Activated naive CD8-positive, alpha-beta T cell treated with anti-CD3 and anti-CD28 coated beads, Interleukin-2, amount 50 U/mL, for 16 hours (primary cell): ENCODE results near the gene DGKQ.
"Not testable (repeated sequence)": the region's sequence is repeated elsewhere in the genome, so short reads cannot be mapped to it uniquely, and the experiment has no call there.

Experiments used
- DNase-seq: peaks from one replicate; pipeline ENCODE4 v3.0.0-alpha.2; 2020; ENCODE audit warnings: low read depth, low spot score

The DGKQ gene

DNA sequence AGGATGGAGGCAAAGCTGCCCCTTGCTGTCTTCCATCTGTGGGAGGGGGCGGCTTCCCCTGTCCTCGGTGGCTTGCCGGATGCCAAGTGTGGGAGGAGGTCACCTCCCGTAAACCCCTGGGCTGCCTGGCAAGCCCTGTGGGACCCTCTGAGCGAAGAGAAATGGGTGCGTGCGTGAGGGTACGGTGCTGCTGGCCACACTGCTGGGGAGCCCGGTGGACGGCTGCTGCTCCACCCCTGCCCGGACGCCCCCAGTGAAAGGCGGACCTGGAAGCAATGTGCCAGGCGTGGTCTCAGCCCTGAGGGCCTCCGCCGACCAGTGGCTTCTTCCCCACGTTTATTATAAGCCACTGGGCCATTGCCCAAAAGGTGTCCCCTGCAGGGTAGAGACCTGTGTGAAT lies 8.9 kb upstream of the DGKQ start:
- no peak for DNase-seq

DNA sequence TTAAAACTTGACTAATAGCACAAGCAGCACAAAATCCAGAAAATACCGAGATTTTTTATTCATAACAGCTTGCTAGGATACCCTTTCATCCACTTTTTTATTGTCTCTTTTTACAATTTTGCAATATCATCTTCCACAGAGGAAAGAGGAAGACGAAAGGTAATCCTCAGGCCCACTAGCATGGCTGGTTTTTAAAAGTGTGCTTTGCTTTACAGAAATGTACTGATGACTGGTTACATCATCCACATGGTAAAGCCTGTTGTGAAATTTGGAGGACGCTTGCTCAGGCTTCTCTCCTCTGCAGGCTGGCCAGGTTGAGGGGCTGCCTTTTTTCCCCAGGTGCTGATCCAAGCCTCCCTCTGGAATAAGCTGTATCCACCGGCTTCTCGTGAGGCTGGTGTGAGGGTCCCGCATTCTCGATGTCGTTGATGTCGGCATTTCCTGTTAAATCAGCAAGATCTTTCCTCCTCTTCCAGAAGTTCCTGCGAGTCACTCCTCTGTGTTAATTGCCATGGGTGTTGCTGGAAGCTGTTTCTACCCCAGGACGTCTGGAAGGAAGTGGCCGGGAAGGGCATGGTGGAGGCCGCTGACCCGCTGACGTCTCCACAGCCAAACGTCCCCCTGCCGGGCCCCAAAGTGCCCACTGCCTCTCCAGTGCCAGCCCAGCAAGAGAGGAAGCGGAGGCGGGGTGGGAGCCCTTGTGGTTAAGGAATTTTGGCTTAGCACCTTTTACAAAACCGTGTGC lies 5.8 kb upstream of the DGKQ start:
- no peak for DNase-seq

GRCh38 chr4:976016-976415 lies 2.6 kb upstream of the DGKQ start:
- not testable (repeated sequence) for DNase-seq

GRCh38 chr4:974668-975067 lies 1.3 kb upstream of the DGKQ start:
- DNase-seq: no peak

DNA sequence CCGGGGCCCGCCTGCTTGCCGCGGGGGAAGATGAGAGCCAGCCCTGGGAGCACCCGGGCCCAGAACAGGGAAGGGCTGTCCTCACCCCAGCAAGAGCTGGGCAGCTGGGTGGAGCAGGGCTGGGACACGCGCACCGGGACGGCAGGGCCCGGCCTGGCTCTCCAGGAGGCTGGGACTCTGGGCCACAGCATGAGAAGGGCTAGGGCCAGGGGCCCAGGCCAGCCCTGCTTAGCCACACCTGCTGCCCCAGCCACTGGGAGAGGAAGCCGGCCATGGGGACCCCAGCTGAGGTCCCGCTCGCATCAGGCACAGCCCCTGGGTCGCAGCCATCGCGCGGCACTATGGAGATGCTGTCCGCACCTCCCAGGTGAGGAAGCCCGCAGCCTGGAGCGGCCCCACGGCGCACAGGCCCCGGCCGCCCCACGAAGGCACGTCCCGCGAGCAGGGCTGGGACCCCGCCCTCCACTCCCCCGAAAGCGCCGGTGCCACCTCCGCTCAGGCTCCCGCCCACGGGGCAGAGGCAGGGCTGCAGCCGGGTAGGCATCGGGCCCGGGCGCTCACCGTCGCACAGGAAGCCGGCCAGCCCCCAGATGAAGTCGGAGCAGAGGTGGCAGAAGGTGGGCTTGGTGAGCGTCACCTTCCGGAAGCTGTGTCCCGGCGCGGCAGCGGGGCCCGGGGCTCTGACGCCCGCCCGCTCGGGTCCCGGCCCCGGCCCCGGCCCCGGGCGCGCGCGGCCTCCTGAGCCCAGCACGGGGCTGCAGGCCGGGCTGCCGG lies 531 bp downstream of the DGKQ start:
- DNase-seq: peak; percentile 14

GRCh38 chr4:971666-972500 lies 1.5 kb downstream of the DGKQ start:
- no peak for DNase-seq

- no peak for DNase-seq
Measured at GRCh38 chr4:970854-971520, 2.4 kb downstream of the DGKQ start.

DNA sequence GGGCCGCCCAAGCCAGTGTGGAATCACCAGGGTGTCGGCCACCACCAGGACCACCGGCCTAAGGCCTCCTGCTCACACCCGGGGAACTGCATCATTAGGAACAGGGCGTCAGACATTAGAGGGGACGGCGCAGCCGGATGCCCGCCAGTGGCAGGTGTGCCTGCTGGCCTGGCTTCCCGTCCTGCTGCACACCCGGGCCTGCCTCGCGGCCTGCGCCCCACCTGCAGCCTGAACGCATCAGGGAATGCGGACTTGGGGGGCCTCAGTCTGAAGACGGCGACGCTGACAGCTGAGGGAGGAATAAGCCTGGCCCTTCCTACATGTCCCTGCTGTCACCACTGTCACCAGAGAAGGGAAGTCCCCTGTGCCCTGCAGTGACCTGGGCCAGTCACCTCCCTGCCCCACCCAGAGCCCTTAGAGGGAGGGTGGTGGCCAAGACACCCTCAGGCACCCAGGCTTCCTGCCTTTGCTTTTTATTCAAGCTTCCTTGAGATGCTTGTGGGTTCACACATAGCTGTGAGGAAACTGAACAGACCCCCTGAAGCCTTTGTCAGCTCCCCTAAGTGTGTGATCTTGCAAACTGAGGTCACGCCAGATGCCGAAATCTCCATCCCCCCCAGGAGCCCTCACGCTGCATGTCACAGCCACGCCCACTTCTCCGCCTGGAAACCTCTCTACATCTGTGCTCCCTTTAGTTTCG lies 3.2 kb downstream of the DGKQ start:
- DNase-seq: no peak

- DNase-seq: no peak
Measured at GRCh38 chr4:968621-969394, 4.6 kb downstream of the DGKQ start.

DNA sequence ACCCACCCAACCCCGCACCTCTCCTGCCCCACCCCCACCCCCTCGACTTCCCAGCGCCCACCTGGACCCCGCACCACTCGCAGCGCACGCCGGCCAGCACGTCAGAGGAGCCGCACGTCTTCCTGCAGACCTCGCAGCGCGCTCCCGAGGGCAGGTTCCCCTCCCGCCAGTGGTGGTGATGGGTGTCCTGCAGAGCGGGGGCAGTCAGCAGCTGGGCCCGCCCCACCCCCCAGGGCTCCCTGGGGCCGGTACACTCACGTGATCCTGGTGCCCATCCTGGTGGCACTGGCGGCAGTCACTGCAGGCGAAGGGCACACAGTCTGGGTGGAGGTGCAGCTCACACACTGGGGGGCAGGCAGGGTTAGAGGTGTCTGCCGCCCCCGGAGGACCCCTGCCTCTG lies 5.1 kb downstream of the DGKQ start:
- DNase-seq: no peak

DNA sequence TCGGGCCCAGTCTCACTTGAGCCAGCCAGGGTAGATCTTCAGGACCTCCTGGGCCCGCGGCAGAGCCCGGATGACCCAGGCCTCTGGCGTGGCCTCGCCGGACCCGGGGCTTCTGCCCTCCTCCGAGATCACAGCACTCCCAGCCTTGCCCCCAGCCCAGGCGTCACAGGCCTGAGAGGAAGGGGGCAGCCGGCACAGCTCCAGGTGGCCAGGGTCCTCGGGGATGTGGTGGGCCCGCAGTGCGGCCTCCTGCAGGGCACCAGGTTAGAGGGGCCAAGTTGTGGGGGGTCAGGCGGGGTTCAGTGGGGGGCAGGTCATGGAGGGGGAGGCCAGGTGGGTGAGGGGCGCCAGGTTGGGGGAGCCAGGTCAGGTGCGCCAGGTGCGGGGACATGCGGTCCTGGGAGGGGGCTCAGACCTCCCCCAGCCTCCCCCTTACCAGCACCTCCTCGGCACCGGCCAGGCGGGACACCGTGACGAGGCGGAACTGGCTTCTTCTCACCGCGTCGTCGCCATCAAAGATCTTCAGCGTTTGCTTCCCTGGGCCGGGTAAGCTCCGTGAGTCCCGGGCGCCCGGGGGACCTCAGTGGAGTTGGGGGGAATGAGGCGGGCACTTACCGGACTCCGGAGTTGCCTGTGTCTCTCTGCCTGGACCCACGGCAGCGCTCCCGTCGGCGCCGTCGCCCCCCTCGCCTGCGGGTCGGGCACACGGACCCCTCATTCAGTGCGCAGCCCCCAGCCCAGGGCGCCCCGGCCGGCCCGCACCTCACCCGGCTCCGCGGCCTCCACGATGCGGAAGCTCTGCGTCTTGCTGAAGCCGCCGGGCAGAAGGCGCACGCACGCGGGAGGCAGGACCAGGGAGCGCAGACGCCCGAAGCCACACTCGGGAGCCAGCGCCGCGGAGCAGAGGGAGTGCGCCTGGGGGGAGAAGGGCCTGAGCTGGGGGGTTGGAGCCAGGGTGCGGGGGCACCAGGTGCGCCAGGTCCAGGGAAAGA lies 6.0 kb downstream of the DGKQ start:
- no peak for DNase-seq

GRCh38 chr4:966266-967112 lies 6.9 kb downstream of the DGKQ start:
- DNase-seq: no peak

DNA sequence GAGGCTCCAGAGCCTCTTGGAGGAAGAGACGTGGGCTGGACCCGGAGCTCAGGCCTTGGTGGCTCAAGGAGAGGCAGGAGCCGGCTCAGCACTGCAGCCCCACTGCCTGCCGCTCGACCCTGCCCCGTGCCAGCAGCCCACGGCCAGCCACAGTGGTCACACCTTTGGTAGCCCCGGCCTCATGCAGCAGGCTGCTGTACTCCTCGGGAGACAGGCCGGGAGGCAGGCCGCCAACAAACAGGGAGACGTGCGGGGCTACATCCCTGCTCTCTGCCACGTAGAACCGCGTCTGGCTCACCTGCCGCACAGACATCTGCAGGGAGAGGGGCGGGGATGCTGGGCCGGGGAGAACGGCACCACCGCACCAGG lies 7.6 kb downstream of the DGKQ start:
- DNase-seq: no peak

GRCh38 chr4:965048-965765 lies 8.2 kb downstream of the DGKQ start:
- DNase-seq: no peak

- no peak for DNase-seq
Measured at GRCh38 chr4:964346-965025, 8.9 kb downstream of the DGKQ start.

DNA sequence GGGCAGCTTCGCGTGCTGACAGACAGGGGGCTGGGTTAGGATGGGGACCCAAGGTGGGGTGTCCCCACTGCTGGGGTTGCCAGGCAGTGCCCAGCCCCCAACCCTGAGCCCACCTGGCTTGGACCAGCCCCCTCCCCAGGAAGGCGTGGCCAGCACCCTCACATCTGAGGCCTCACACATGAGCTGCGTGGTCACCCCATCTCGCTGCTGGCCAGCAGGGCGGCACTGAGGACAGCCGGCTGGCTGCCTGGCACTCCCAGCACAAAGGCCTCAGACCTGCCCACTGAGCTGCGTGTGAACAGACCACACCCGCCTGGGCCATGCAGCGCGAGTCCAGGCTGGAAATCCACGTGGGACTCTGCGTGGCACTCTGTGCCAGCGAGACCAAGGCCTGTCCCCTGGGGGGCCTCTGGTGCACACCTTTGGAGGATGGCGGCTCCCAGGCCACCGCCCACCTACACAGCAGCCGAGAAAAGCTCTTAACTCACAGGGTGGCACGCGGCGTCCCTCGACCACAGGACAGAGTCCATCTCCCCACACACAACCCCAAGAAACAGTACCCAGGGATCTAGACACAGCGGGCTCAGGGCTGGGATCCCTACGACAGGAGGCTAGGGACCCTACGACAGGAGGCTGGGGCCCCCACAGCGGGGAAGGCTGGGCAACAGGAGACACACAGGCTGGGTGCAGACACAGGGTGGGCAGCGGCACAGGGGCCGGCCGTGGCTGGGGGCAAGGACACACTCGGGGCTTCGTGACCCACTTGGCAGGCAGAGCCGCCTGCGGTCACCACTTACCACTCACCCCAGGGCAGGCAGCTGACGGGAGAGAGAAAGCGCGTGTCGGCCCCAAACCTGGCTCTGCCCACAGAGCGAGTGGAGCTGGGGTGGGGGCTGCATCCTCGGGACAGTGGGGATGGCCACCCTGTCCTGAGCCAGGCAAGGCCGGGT lies 9.8 kb downstream of the DGKQ start:
- DNase-seq: no peak
